ENCODE measurements around the gene LRSAM1. TPM values are rescaled to one million over a fixed set of nuclear protein-coding genes. Genes with fewer than 3 reads are reported as not detected.

The LRSAM1 gene
- polyA plus RNA-seq, 1 donor (not counting 4 experiments of a cell fraction or from before 2014, with no cell fraction given) = 5.2 TPM

DNA sequence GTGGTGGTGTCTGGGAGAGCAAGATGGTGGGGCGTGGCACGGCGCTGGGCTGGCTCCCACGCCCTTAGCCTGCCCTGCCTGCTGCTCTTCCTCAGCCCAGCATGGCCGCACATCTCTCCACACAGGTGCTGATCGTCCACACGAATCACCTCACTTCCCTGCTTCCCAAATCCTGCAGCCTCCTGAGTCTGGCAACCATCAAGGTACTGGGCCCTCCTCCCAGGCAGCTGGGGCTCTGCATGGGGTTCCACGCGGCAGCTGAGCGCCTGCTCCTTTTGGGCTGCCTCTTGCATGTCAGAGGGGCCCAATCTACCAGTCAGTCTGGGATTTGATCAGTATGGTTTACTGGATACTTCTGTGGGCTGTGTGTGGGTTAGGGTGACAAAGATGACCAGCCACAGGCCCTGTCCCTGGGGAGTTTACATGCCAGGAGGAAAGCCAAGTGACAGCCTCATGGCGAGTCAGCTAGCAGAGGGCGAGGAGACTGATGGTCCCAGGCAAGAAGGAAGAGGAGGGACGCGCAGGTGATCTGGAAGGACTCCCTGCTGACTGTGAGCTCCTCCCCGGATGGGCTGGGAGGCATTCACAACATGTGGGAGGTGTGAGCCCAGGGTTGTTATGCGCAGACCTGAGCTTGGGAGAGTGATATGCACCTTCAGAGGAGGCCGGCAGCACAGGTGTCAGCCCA, 6.0 kb downstream of the LRSAM1 start:
- no peak overlapping the region for H3K4me2 ChIP-seq (ENCODE audit: control insufficient read depth, extremely low read depth, insufficient read depth, low read depth, low read length)
- TF ChIP-seq, protein P1, sequence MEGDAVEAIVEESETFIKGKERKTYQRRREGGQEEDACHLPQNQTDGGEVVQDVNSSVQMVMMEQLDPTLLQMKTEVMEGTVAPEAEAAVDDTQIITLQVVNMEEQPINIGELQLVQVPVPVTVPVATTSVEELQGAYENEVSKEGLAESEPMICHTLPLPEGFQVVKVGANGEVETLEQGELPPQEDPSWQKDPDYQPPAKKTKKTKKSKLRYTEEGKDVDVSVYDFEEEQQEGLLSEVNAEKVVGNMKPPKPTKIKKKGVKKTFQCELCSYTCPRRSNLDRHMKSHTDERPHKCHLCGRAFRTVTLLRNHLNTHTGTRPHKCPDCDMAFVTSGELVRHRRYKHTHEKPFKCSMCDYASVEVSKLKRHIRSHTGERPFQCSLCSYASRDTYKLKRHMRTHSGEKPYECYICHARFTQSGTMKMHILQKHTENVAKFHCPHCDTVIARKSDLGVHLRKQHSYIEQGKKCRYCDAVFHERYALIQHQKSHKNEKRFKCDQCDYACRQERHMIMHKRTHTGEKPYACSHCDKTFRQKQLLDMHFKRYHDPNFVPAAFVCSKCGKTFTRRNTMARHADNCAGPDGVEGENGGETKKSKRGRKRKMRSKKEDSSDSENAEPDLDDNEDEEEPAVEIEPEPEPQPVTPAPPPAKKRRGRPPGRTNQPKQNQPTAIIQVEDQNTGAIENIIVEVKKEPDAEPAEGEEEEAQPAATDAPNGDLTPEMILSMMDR (optimal IDR thresholded peaks at IDR 0.05 in 1 of 3, IDR thresholded peaks at IDR 0.05 in 1 of 3, conservative IDR thresholded peaks at IDR 0.05 in 1 of 3; ENCODE audit: extremely low read depth in 1 of 3, insufficient read depth in 2 of 3, low read length in 3 of 3) = no peak
- TF ChIP-seq EZH2 (IDR thresholded peaks at IDR 0.05; ENCODE audit: low read length) = no peak
- no peaks in the 10 kb centered on the region for H3K27me3 ChIP-seq (ENCODE audit: control insufficient read depth, extremely low read depth, insufficient read depth, low read length)
- no peaks in the 10 kb centered on the region for H3K9me3 ChIP-seq (ENCODE audit: control insufficient read depth, low read depth, low read length)
- peaks cover 3% of the 10 kb centered on the region for H4K20me1 ChIP-seq (ENCODE audit: control insufficient read depth, extremely low read depth, insufficient read depth, low read length)
- no peak overlapping the region for H2AFZ ChIP-seq (ENCODE audit: control insufficient read depth, low read length)
- dilution Hi-C loops (cut with MboI; ENCODE audit: extremely low pct_ligation_motif_present, low sequenced_read_pairs) = no loop called here
- FAIRE-seq (no peak), DNase-seq (ENCODE audit: low read depth, low spot score) (no peak)
- H3K4me3 ChIP-seq (ENCODE audit: control insufficient read depth in 2 of 3, extremely low read depth in 1 of 3, insufficient read depth in 2 of 3, low read depth in 1 of 3, low read length in 3 of 3) = no peak overlapping the region
- H3K79me2 ChIP-seq (ENCODE audit: control insufficient read depth, insufficient read depth, low read length) = no peaks in the 10 kb centered on the region
- no peaks in the 10 kb centered on the region for H3K9me1 ChIP-seq (ENCODE audit: control insufficient read depth, extremely low read depth, insufficient read depth, low read length)
- H3K4me1 ChIP-seq (ENCODE audit: control insufficient read depth, extremely low read depth, insufficient read depth, low read length) = peaks cover 5% of the 10 kb centered on the region
- H3K27ac ChIP-seq (ENCODE audit: control insufficient read depth, insufficient read depth, low read length) = no peak overlapping the region
- peaks cover 22 to 29% of the 10 kb centered on the region in 2 experiments for H3K36me3 ChIP-seq (ENCODE audit: control insufficient read depth in 2 of 2, extremely low read depth in 1 of 2, insufficient read depth in 2 of 2, low read length in 2 of 2)
- H3K9ac ChIP-seq (ENCODE audit: control insufficient read depth, extremely low read depth, insufficient read depth, low read length) = no peak overlapping the region

DNA sequence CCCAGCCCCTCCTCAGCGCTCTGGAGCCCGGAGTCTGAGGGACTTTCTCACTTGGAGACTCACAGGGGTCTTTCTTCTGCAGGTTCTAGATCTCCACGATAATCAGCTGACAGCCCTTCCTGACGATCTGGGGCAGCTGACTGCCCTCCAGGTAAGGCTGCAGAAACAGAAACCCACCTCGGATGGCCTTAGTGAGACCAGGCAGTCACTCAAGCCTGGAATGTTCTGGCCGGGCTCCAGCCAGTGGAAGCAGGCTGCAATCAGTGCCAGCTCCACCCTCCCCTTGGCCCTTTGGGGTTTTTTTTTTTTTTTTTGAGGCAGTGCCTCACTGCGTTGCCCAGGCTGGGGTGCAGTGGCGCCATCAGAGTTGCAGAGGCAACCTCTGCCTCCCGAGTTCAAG, 7.6 kb downstream of the LRSAM1 start:
- Histone ChIP-seq H3K9ac (ENCODE audit: control insufficient read depth, extremely low read depth, insufficient read depth, low read length) (no peak overlapping the region), H3K27ac (ENCODE audit: control insufficient read depth, insufficient read depth, low read length) (no peak overlapping the region), H3K9me3 (ENCODE audit: control insufficient read depth, low read depth, low read length) (no peaks in the 10 kb centered on the region), H4K20me1 (ENCODE audit: control insufficient read depth, extremely low read depth, insufficient read depth, low read length) (peaks cover 3% of the 10 kb centered on the region), H2AFZ (ENCODE audit: control insufficient read depth, low read length) (no peak overlapping the region), H3K4me3 (ENCODE audit: control insufficient read depth in 2 of 3, extremely low read depth in 1 of 3, insufficient read depth in 2 of 3, low read depth in 1 of 3, low read length in 3 of 3) (no peak overlapping the region), H3K79me2 (ENCODE audit: control insufficient read depth, insufficient read depth, low read length) (no peaks in the 10 kb centered on the region), H3K4me1 (ENCODE audit: control insufficient read depth, extremely low read depth, insufficient read depth, low read length) (no peaks in the 10 kb centered on the region), H3K9me1 (ENCODE audit: control insufficient read depth, extremely low read depth, insufficient read depth, low read length) (no peaks in the 10 kb centered on the region), H3K27me3 (ENCODE audit: control insufficient read depth, extremely low read depth, insufficient read depth, low read length) (no peaks in the 10 kb centered on the region), H3K36me3 (ENCODE audit: control insufficient read depth in 2 of 2, extremely low read depth in 1 of 2, insufficient read depth in 2 of 2, low read length in 2 of 2) (peaks cover 22 to 36% of the 10 kb centered on the region in 2 experiments), H3K4me2 (ENCODE audit: control insufficient read depth, extremely low read depth, insufficient read depth, low read depth, low read length) (no peak overlapping the region)
- dilution Hi-C loops (cut with MboI; ENCODE audit: extremely low pct_ligation_motif_present, low sequenced_read_pairs) = no loop called here
- DNase-seq (ENCODE audit: low read depth, low spot score) (no peak), FAIRE-seq (no peak)
- no peak for TF ChIP-seq EZH2 (IDR thresholded peaks at IDR 0.05; ENCODE audit: low read length)
- TF ChIP-seq, protein P1 (optimal IDR thresholded peaks at IDR 0.05 in 1 of 3, IDR thresholded peaks at IDR 0.05 in 1 of 3, conservative IDR thresholded peaks at IDR 0.05 in 1 of 3; ENCODE audit: extremely low read depth in 1 of 3, insufficient read depth in 2 of 3, low read length in 3 of 3) = no peak
